WTC11 (cell line): ENCODE results near the gene ZGRF1. TPM values are rescaled to one million over a fixed set of nuclear protein-coding genes. Genes with fewer than 3 reads are reported as not detected.

Experiments
- ATAC-seq: fragments of 200-7000 bp; cut with Tn5 transposase; 2 replicates; pipeline ENCODE4 v1.10.0; 2021; ENCODE audit warnings: mild to moderate bottlenecking, moderate library complexity
- CTCF ChIA-PET: fragments of 300-600 bp; sonication (Branson Sonifier 250); formaldehyde crosslinking; loops from one replicate; lab custom pipeline; 2021; ENCODE audit warnings: antibody characterized with exemption; lab: Charles Lee
- POLR2A ChIA-PET: fragments of 350-600 bp; sonication (Branson Sonifier 250); formaldehyde crosslinking; loops from one replicate; lab custom pipeline; 2021; ENCODE audit warnings: antibody characterized with exemption; lab: Charles Lee
- DNase-seq: peaks from one replicate; pipeline ENCODE4 v3.0.0; 2021; ENCODE audit warnings: low spot score
- H3K27ac Mint-ChIP-seq: 2 replicates; pipeline ENCODE4 v1.8.0; 2021; ENCODE audit warnings: mixed read lengths
- H3K27me3 Mint-ChIP-seq: 2 replicates; pipeline ENCODE4 v1.8.0; 2021; ENCODE audit warnings: low read depth, mild to moderate bottlenecking, moderate library complexity, mixed read lengths
- H3K36me3 Mint-ChIP-seq: 2 replicates; pipeline ENCODE4 v1.8.0; 2021; ENCODE audit warnings: mixed read lengths
- H3K4me1 Mint-ChIP-seq: 2 replicates; pipeline ENCODE4 v1.8.0; 2022; ENCODE audit warnings: mixed read lengths
- H3K4me3 Mint-ChIP-seq: 2 replicates; pipeline ENCODE4 v1.8.0; 2021; ENCODE audit warnings: mild to moderate bottlenecking, moderate library complexity, mixed read lengths
- H3K9me3 Mint-ChIP-seq: 2 replicates; pipeline ENCODE4 v1.8.0; 2021; ENCODE audit warnings: mixed read lengths
- CREB1 ChIP-seq: sonication (generic); formaldehyde crosslinking; IDR thresholded peaks from 2 replicates; pipeline ENCODE4 v1.8.0; 2023; ENCODE audit warnings: mild to moderate bottlenecking, missing genetic modification reagents
- NFATC4 ChIP-seq: fragments of 250-450 bp; sonication (Bioruptor Pico); IDR thresholded peaks from 2 replicates; pipeline ENCODE4 v1.9.0; 2021; ENCODE audit warnings: mild to moderate bottlenecking
- NFE2L1 ChIP-seq: sonication (generic); formaldehyde crosslinking; IDR thresholded peaks from 2 replicates; pipeline ENCODE4 v1.8.1; 2023; ENCODE audit warnings: missing genetic modification reagents
- SMAD3 ChIP-seq: sonication (generic); formaldehyde crosslinking; IDR thresholded peaks from 2 replicates; pipeline ENCODE4 v1.8.0; 2022; ENCODE audit warnings: missing genetic modification reagents, mild to moderate bottlenecking, borderline replicate concordance
- TEAD4 ChIP-seq: sonication (generic); formaldehyde crosslinking; IDR thresholded peaks from 2 replicates; pipeline ENCODE4 v1.8.0; 2022; ENCODE audit warnings: mild to moderate bottlenecking, missing genetic modification reagents
- USF2 ChIP-seq: sonication (generic); formaldehyde crosslinking; IDR thresholded peaks from 2 replicates; pipeline ENCODE4 v1.8.1; 2023; ENCODE audit warnings: mild to moderate bottlenecking, missing genetic modification reagents, moderate library complexity
- ZNF121 ChIP-seq: sonication (generic); formaldehyde crosslinking; IDR thresholded peaks from 2 replicates; pipeline ENCODE4 v1.8.0; 2023; ENCODE audit warnings: missing genetic modification reagents
- ZNF232 ChIP-seq: sonication (generic); formaldehyde crosslinking; IDR thresholded peaks from 2 replicates; pipeline ENCODE4 v1.8.0; 2022; ENCODE audit warnings: mild to moderate bottlenecking, missing genetic modification reagents
- ZNF423 ChIP-seq: fragments of 250-450 bp; sonication (Bioruptor Pico); IDR thresholded peaks from 2 replicates; pipeline ENCODE4 v2.1.2; 2022; ENCODE audit warnings: mild to moderate bottlenecking, moderate library complexity
- ZNF532 ChIP-seq: fragments of 250-450 bp; sonication (Bioruptor Pico); IDR thresholded peaks from 2 replicates; pipeline ENCODE4 v1.9.0; 2021; ENCODE audit warnings: mild to moderate bottlenecking, borderline replicate concordance
- total RNA-seq: library from RNA; stranded (reverse); gene quantifications from 3 replicates; pipeline ENCODE4 v1.2.3, GENCODE V29; 2021
- TF ChIP-seq, protein P1 (sequence below): sonication (generic); formaldehyde crosslinking; IDR thresholded peaks from 2 replicates; pipeline ENCODE4 v1.8.0; 2023; ENCODE audit warnings: missing genetic modification reagents, mild to moderate bottlenecking, borderline replicate concordance
- TF ChIP-seq, protein P2 (sequence below): sonication (generic); formaldehyde crosslinking; IDR thresholded peaks from 2 replicates; pipeline ENCODE4 v1.8.0; 2022; ENCODE audit warnings: mild to moderate bottlenecking, missing genetic modification reagents
- TF ChIP-seq, protein P3 (sequence below): fragments of 250-450 bp; sonication (Bioruptor Pico); IDR thresholded peaks from 2 replicates; pipeline ENCODE4 v1.8.0; 2021; ENCODE audit warnings: mild to moderate bottlenecking

The ZGRF1 gene
- total RNA-seq, 1 experiment from 2014 or later = 56.2 TPM

GRCh38 chr4:112647785-112648184 lies 11.1 kb upstream of the ZGRF1 start (continued):
- TF ChIP-seq USF2 (CRISPR knock-in tag) (no peak), ZNF532 (CRISPR knock-in tag) (peak; percentile 95; the same call in 1 of the 2 replicates), TEAD4 (CRISPR knock-in tag) (no peak), ZNF121 (CRISPR knock-in tag) (no peak), ZNF423 (CRISPR knock-in tag) (no peak)
- TF ChIP-seq, protein P1, sequence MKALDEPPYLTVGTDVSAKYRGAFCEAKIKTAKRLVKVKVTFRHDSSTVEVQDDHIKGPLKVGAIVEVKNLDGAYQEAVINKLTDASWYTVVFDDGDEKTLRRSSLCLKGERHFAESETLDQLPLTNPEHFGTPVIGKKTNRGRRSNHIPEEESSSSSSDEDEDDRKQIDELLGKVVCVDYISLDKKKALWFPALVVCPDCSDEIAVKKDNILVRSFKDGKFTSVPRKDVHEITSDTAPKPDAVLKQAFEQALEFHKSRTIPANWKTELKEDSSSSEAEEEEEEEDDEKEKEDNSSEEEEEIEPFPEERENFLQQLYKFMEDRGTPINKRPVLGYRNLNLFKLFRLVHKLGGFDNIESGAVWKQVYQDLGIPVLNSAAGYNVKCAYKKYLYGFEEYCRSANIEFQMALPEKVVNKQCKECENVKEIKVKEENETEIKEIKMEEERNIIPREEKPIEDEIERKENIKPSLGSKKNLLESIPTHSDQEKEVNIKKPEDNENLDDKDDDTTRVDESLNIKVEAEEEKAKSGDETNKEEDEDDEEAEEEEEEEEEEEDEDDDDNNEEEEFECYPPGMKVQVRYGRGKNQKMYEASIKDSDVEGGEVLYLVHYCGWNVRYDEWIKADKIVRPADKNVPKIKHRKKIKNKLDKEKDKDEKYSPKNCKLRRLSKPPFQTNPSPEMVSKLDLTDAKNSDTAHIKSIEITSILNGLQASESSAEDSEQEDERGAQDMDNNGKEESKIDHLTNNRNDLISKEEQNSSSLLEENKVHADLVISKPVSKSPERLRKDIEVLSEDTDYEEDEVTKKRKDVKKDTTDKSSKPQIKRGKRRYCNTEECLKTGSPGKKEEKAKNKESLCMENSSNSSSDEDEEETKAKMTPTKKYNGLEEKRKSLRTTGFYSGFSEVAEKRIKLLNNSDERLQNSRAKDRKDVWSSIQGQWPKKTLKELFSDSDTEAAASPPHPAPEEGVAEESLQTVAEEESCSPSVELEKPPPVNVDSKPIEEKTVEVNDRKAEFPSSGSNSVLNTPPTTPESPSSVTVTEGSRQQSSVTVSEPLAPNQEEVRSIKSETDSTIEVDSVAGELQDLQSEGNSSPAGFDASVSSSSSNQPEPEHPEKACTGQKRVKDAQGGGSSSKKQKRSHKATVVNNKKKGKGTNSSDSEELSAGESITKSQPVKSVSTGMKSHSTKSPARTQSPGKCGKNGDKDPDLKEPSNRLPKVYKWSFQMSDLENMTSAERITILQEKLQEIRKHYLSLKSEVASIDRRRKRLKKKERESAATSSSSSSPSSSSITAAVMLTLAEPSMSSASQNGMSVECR (CRISPR knock-in tag) = no peak

DNA sequence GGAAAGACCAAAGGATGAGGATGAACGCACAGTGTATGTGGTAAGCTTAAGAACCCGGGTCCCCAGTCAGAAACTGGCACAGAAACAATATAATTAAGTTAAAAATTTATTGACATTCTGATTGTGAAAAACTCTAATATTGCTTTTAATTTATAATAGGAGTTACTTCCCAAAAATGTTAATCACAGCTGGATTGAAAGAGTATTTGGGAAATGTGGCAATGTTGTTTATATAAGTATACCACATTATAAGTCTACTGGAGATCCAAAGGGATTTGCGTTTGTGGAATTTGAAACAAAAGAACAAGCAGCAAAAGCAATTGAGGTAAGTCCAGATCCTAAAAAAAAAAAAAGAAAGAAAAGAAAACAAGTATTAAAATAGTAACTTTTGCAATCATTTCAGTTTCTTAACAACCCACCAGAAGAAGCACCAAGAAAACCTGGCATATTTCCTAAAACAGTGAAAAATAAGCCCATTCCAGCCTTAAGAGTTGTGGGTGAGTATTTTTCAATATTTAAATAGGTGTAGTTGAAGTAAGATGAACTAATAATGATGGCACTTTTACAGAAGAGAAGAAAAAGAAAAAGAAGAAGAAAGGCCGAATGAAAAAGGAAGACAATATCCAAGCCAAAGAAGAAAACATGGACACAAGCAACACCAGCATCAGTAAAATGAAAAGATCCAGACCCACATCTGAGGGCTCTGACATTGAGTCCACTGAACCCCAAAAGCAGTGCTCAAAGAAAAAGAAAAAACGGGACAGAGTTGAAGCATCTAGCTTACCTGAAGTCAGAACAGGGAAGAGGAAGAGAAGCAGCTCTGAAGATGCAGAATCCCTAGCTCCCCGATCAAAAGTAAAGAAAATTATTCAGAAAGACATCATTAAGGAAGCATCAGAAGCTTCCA lies 10.2 kb upstream of the ZGRF1 start:
- ChIA-PET CTCF (interaction anchor here (0.6 to 9.1 kb wide), 6 partner anchors 9 to 119 kb away, joined by 4 to 116 read pairs (median 12); no protein-coding TSS in a partner anchor), POLR2A (interaction anchor here (1.1 to 5.6 kb wide), 10 partner anchors 8 to 119 kb away, joined by 3 to 50 read pairs (median 19); no protein-coding TSS in a partner anchor)
- Mint-ChIP-seq H3K9me3 (no peaks in the 10 kb centered on the region), H3K36me3 (peaks cover 36% of the 10 kb centered on the region), H3K27ac (peak overlapping the region; percentile 100), H3K4me3 (peak overlapping the region; percentile 94), H3K4me1 (peaks cover 43% of the 10 kb centered on the region), H3K27me3 (peaks cover 7% of the 10 kb centered on the region)
- ATAC-seq (no peak), DNase-seq (no peak)
- TF ChIP-seq, protein P1 (CRISPR knock-in tag) = peak; percentile 47; the same call in 1 of the 2 replicates
- TF ChIP-seq, protein P2, sequence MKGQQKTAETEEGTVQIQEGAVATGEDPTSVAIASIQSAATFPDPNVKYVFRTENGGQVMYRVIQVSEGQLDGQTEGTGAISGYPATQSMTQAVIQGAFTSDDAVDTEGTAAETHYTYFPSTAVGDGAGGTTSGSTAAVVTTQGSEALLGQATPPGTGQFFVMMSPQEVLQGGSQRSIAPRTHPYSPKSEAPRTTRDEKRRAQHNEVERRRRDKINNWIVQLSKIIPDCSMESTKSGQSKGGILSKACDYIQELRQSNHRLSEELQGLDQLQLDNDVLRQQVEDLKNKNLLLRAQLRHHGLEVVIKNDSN = peak; percentile 41; the same call in 1 of the 2 replicates
- TF ChIP-seq CREB1 (CRISPR knock-in tag) = no peak
- no peak for TF ChIP-seq SMAD3 (CRISPR knock-in tag)
- TF ChIP-seq, protein P3, sequence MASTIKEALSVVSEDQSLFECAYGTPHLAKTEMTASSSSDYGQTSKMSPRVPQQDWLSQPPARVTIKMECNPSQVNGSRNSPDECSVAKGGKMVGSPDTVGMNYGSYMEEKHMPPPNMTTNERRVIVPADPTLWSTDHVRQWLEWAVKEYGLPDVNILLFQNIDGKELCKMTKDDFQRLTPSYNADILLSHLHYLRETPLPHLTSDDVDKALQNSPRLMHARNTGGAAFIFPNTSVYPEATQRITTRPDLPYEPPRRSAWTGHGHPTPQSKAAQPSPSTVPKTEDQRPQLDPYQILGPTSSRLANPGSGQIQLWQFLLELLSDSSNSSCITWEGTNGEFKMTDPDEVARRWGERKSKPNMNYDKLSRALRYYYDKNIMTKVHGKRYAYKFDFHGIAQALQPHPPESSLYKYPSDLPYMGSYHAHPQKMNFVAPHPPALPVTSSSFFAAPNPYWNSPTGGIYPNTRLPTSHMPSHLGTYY (CRISPR knock-in tag) = peak; percentile 89
- no peak for TF ChIP-seq ZNF121 (CRISPR knock-in tag)
- TF ChIP-seq ZNF232 (CRISPR knock-in tag) = 0 out of 2 replicates have a peak, but pooled peaks have one; percentile 15
- peak; percentile 81; the same call in 1 of the 2 replicates for TF ChIP-seq NFATC4 (CRISPR knock-in tag)
- TF ChIP-seq NFE2L1 = 0 out of 2 replicates have a peak, but pooled peaks have one; percentile 24
